PFSK-1 (cell line): ENCODE measurements around the gene SIGLEC5.

Source experiments
- FOXP2 ChIP-seq: optimal IDR thresholded peaks from 2 replicates; pipeline ENCODE3; 2011; ENCODE audit warnings: borderline replicate concordance, control low read depth, inconsistent platforms; ENCODE audit not compliant: insufficient read depth; ENCODE audit errors: extremely low read length, extremely low read depth
- POLR2AphosphoS5 ChIP-seq: IDR thresholded peaks from 2 replicates; pipeline ENCODE4 v1.6.1; 2012; ENCODE audit warnings: low read depth, mild to moderate bottlenecking, control low read depth, low read length, moderate library complexity
- SIN3A ChIP-seq: IDR thresholded peaks from 2 replicates; pipeline ENCODE4 v1.6.1; 2012; ENCODE audit warnings: mild to moderate bottlenecking, low read length, moderate library complexity, borderline replicate concordance; ENCODE audit not compliant: insufficient read depth
- TAF1 ChIP-seq: IDR thresholded peaks from 2 replicates; pipeline ENCODE4 v1.6.1; 2012; ENCODE audit warnings: low read length, control low read depth, borderline replicate concordance; ENCODE audit not compliant: insufficient read depth
- TF ChIP-seq, protein P1 (sequence below), 2 experiments: IDR thresholded peaks; 2 replicates each; pipeline versions ENCODE4 v1.6.1 to v1.8.0; 2011 to 2012; ENCODE audit warnings: low read depth in 2 of 2, low read length in 2 of 2, control low read depth in 1 of 2, inconsistent platforms in 1 of 2, mild to moderate bottlenecking in 1 of 2, moderate library complexity in 1 of 2; ENCODE audit not compliant: insufficient read depth in 1 of 2

SIGLEC5 gene

DNA sequence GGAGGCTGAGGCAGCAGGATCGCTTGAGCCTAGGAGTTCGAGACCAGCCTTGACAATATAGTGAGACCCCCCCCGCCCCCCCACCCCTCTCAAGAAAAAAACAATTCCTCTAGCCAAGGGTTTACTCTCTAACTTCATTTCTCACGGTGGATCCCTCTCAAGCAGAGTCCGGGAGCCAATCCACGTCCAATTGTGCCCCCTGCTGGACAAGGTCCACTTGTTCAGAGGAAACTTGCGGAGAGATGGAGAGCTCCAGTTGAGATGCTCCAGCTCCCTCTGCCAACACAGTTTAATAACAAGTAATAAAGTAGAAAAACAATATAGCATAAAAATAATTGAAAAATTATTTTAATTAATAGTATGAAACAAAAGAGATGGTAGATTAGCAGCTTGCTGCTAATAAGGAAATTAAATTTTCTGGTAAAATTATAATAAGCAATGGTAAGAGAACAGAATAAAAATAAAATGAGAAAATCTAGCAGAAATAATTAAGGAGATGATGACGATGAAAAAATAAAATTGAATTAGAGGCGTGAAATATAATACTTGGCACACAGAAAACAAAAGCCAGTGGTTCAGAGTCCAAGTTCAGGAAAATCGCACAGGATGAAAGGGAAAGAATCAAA is 30.9 kb upstream of the SIGLEC5 start:
- TF ChIP-seq FOXP2 (no peak), SIN3A (no peak), TAF1 (no peak)
- TF ChIP-seq, protein P1, sequence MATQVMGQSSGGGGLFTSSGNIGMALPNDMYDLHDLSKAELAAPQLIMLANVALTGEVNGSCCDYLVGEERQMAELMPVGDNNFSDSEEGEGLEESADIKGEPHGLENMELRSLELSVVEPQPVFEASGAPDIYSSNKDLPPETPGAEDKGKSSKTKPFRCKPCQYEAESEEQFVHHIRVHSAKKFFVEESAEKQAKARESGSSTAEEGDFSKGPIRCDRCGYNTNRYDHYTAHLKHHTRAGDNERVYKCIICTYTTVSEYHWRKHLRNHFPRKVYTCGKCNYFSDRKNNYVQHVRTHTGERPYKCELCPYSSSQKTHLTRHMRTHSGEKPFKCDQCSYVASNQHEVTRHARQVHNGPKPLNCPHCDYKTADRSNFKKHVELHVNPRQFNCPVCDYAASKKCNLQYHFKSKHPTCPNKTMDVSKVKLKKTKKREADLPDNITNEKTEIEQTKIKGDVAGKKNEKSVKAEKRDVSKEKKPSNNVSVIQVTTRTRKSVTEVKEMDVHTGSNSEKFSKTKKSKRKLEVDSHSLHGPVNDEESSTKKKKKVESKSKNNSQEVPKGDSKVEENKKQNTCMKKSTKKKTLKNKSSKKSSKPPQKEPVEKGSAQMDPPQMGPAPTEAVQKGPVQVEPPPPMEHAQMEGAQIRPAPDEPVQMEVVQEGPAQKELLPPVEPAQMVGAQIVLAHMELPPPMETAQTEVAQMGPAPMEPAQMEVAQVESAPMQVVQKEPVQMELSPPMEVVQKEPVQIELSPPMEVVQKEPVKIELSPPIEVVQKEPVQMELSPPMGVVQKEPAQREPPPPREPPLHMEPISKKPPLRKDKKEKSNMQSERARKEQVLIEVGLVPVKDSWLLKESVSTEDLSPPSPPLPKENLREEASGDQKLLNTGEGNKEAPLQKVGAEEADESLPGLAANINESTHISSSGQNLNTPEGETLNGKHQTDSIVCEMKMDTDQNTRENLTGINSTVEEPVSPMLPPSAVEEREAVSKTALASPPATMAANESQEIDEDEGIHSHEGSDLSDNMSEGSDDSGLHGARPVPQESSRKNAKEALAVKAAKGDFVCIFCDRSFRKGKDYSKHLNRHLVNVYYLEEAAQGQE (IDR thresholded peaks at IDR 0.05; ENCODE audit: insufficient read depth in 1 of 2, low read depth in 2 of 2, low read length in 2 of 2) = peak in 1 of 2 experiments; percentile 75; a peak in 1 of 4 replicates

DNA sequence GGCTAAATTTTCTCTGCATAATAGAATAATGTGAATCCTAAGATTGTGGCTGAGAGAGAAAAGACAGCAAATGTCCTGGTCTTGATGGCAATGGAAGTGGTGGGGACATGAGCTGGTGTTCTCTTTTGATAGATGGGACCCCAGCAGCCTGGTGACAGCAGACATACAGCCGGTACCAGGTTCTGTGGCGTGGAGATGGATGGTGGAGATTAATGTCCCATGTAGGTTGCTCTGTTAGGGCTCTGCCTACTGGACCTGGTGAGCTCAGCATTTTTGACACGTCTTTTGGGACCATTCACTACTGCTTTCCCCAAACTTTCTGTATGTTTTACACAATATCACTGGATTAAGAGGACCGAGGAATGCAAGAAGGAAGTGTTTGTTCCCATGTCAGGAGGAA is 24.6 kb upstream of the SIGLEC5 start:
- no peak for TF ChIP-seq SIN3A
- TF ChIP-seq FOXP2 = no peak
- TF ChIP-seq, protein P1 (IDR thresholded peaks at IDR 0.05; ENCODE audit: insufficient read depth in 1 of 2, low read depth in 2 of 2, low read length in 2 of 2) = no peak
- TF ChIP-seq TAF1 = no peak
- TF ChIP-seq POLR2AphosphoS5 = no peak

DNA sequence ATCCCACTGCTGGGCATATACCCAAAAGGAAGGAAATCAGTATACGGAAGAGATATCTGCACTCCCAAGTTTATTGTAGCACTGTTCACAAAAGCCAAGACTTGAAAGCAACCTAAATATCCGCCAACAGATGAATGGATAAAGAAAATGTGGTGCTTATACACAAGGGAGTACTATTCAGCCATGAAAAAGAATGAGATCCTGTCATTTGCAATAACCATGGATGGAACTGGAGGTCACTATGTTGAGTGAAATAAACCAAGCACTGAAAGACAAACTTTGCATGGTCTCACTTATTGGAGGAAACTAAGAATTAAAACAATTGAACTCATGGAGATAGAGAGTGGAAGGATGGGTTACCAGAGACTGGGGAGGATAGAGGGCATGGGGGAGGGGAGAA is 23.0 kb upstream of the SIGLEC5 start:
- no peak for TF ChIP-seq TAF1
- TF ChIP-seq POLR2AphosphoS5 = no peak
- TF ChIP-seq SIN3A = no peak
- no peak for TF ChIP-seq FOXP2
- TF ChIP-seq, protein P1 (IDR thresholded peaks at IDR 0.05; ENCODE audit: insufficient read depth in 1 of 2, low read depth in 2 of 2, low read length in 2 of 2) = no peak

DNA sequence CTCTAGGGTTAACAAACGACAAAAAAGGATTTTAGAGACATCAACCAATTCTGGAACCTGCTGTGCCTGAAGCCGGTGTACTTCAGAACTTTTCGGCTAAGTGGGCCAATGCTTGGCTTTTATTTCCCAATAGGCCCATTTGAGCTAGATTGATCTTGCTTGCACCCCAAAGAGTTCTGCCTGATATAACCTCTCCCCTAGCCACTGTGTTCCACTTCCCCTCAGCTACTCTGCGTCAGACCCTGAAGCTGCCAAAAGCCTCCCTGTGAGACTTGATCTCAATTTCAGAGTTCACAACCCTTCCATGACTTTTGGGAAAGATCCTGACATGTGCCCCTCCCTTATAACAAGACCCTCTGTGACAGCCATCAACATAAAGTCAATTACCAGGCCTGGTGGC is 22.1 kb upstream of the SIGLEC5 start:
- no peak for TF ChIP-seq TAF1
- TF ChIP-seq SIN3A = no peak

DNA sequence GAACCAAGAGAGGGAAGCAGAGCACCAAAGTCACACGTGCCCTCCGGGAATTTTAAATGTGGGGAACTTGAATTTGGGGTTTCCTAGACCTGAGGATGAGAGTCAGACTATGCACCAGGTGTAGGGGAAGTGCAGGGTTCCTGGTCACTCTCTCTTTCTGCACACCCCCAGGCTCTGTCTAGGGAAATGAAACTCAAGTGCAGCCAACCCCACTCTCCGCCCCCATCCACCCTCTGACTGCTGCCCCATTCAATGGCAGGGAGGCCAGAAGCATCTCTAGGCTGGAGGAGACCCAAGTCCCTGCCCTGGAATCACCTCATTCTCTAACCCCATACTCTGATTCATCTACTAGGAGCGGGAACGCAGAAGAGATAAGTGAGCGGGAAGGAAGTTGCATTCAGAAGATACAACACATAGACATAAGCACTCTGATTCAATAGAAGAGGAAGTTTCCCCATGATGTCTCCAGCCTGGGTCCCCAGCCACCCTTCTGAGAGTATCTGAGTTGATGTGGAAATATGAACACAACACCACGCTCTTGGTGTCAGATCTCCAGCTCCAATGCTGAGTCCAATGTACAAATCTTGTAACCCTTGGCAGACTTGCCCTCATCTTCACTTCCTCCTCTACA is 21.1 kb upstream of the SIGLEC5 start:
- TF ChIP-seq POLR2AphosphoS5 (no peak), TAF1 (no peak), SIN3A (no peak), FOXP2 (no peak)
- TF ChIP-seq, protein P1 (IDR thresholded peaks at IDR 0.05; ENCODE audit: insufficient read depth in 1 of 2, low read depth in 2 of 2, low read length in 2 of 2) = no peak
